HUES48 (cell line): ENCODE results near the gene SPEM1.
"Not testable (repeated sequence)": the region's sequence is repeated elsewhere in the genome, so short reads cannot be mapped to it uniquely, and the experiment has no call there.

Experiments used
- H3K27ac ChIP-seq: one replicate; pipeline ENCODE4 v1.7.0; 2013; ENCODE audit warnings: low read depth, low read length, inconsistent platforms
- H3K27me3 ChIP-seq: 2 replicates; pipeline ENCODE4 v1.6.1; 2013; ENCODE audit warnings: mild to moderate bottlenecking, low read length; ENCODE audit not compliant: control insufficient read depth, insufficient read depth
- H3K36me3 ChIP-seq: 2 replicates; pipeline ENCODE4 v1.6.1; 2013; ENCODE audit warnings: low read length; ENCODE audit not compliant: control insufficient read depth, insufficient read depth
- H3K4me1 ChIP-seq: 2 replicates; pipeline ENCODE4 v1.6.1; 2013; ENCODE audit warnings: mild to moderate bottlenecking, low read length; ENCODE audit not compliant: control insufficient read depth, insufficient read depth
- H3K4me3 ChIP-seq: 2 replicates; pipeline ENCODE4 v1.5.1; 2013; ENCODE audit warnings: mild to moderate bottlenecking, low read depth, low read length
- H3K9ac ChIP-seq: 2 replicates; pipeline ENCODE4 v1.6.1; 2013; ENCODE audit warnings: mild to moderate bottlenecking, low read depth, low read length, moderate library complexity
- H3K9me3 ChIP-seq: 2 replicates; pipeline ENCODE4 v1.6.1; 2013; ENCODE audit warnings: low read length; ENCODE audit not compliant: control insufficient read depth, insufficient read depth

Gene SPEM1

GRCh38 chr17:7465597-7466275, 45.6 kb downstream of the SPEM1 start:
- Histone ChIP-seq H3K9ac (no peak overlapping the region), H3K27me3 (no peaks in the 10 kb centered on the region), H3K36me3 (peaks cover 14% of the 10 kb centered on the region), H3K9me3 (no peaks in the 10 kb centered on the region), H3K4me3 (no peak overlapping the region), H3K27ac (no peak overlapping the region), H3K4me1 (peaks cover 9% of the 10 kb centered on the region; the same call in 1 of the 2 replicates)

DNA sequence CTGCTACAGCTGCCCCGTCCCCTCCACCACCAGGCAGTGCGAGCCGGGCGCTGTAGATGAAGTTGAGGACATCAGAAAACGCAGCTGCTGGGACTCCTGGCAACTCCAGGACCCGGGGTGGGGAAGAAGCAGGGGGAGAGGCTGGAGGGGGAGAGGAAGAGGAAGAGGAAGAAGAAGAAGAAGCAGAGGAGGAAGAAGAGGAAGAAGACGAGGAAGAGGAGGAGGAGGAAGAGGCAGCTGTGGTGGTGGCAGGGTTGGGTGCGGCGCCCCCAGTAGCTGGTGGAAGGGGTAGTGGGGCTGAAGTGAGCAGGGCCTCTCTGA, 46.2 kb downstream of the SPEM1 start:
- Histone ChIP-seq H3K4me1 (peaks cover 6% of the 10 kb centered on the region; the same call in 1 of the 2 replicates), H3K4me3 (no peak overlapping the region), H3K27ac (no peak overlapping the region), H3K27me3 (no peaks in the 10 kb centered on the region), H3K36me3 (peaks cover 14% of the 10 kb centered on the region), H3K9me3 (no peaks in the 10 kb centered on the region), H3K9ac (no peak overlapping the region)

DNA sequence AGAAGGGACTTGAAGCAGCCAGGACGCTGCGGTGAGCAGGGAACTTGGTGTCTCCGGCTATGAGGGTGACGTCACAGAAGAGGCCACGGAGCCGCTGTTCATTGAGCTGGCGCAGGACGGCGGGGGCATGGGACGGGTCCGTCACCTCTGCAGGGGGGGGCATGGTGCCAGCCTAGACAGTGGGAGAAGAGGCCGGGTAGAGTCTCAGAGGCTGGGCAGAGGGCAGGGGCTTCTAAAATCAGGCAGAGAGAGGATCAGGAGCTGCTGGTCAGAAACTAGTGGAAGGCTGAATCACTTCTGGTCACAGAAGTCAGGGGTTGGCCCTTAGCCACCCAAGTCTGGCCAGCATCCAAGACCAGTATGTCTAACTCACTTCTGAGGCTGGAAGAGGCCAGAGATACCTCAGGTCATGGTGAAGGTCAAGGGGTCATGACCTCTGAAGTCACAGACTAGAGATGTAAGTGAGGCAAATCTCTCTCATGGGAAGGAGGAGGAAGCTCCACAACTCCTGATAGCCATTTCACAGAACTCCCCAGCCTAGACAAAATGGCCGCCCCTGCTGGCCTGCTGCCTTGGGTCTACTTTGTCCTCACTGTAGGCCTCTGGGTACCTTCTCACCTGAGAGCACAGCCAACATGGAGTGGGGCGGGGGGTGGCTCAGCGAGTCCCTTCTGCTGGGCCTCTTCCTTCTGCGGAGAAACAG, 46.7 kb downstream of the SPEM1 start:
- Histone ChIP-seq H3K9me3 (no peaks in the 10 kb centered on the region), H3K4me1 (0 out of 2 replicates have a peak, but pooled peaks cover under 1% of the 10 kb centered on the region), H3K27me3 (no peaks in the 10 kb centered on the region), H3K27ac (no peak overlapping the region), H3K9ac (no peak overlapping the region), H3K4me3 (no peak overlapping the region), H3K36me3 (peaks cover 14% of the 10 kb centered on the region)

DNA sequence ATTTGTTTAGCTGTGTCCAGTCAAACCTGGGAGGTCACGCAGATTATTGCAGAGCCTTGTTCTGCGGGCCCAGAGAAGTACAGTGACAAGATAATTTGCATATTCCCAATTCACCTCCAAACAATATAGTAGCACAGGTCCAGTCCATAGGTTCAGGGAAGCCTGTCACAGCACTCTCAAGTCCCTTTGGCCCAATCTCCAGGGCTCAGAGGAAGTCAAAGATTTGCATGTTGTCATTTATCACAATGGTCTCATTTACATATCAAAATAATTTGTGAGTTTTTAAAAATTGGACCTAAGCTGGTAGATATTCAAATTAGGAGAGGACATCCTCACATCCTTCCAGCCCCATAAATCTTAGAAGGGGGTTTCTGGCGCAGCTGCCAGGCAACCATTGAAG, 47.4 kb downstream of the SPEM1 start:
- no peak overlapping the region for H3K27ac ChIP-seq
- H3K36me3 ChIP-seq = peaks cover 14% of the 10 kb centered on the region
- no peaks in the 10 kb centered on the region for H3K27me3 ChIP-seq
- no peaks in the 10 kb centered on the region for H3K9me3 ChIP-seq
- H3K4me1 ChIP-seq = no peaks in the 10 kb centered on the region
- no peak overlapping the region for H3K9ac ChIP-seq
- no peak overlapping the region for H3K4me3 ChIP-seq

DNA sequence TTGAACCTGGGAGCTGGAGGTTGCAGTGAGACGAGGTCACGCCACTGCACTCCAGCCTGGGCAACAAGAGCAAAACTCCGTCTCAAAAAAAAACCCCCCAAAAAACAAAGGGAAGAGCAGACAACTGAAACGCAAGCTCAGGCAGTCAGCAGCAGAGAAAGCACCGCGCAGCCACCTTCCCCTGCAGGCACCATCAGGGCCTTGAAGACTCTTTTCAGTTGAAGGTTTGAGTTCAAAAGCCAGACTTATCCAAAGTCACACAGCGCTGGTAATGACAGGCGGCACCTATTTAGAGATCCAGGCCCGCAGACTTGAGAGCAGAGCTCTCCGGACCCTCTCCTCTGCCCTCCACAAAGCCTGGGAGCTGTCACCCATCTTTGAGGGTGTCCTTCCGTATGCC, 48.2 kb downstream of the SPEM1 start:
- Histone ChIP-seq H3K9me3 (no peaks in the 10 kb centered on the region), H3K36me3 (peaks cover 12% of the 10 kb centered on the region; the same call in 1 of the 2 replicates), H3K9ac (no peak overlapping the region), H3K27me3 (no peaks in the 10 kb centered on the region), H3K4me3 (no peak overlapping the region), H3K4me1 (no peaks in the 10 kb centered on the region), H3K27ac (no peak overlapping the region)

- Histone ChIP-seq H3K9ac (no peak overlapping the region), H3K36me3 (peaks cover 6% of the 10 kb centered on the region; the same call in 1 of the 2 replicates), H3K4me1 (no peaks in the 10 kb centered on the region), H3K4me3 (no peak overlapping the region), H3K27me3 (no peaks in the 10 kb centered on the region), H3K27ac (no peak overlapping the region), H3K9me3 (no peaks in the 10 kb centered on the region)
Observed at GRCh38 chr17:7468804-7469389, 48.8 kb downstream of the SPEM1 start.

- not testable (repeated sequence) for H3K9ac ChIP-seq, H3K4me3 ChIP-seq, H3K36me3 ChIP-seq, H3K9me3 ChIP-seq, H3K27ac ChIP-seq, H3K4me1 ChIP-seq, H3K27me3 ChIP-seq
Observed at GRCh38 chr17:7469843-7470242, 49.7 kb downstream of the SPEM1 start.

DNA sequence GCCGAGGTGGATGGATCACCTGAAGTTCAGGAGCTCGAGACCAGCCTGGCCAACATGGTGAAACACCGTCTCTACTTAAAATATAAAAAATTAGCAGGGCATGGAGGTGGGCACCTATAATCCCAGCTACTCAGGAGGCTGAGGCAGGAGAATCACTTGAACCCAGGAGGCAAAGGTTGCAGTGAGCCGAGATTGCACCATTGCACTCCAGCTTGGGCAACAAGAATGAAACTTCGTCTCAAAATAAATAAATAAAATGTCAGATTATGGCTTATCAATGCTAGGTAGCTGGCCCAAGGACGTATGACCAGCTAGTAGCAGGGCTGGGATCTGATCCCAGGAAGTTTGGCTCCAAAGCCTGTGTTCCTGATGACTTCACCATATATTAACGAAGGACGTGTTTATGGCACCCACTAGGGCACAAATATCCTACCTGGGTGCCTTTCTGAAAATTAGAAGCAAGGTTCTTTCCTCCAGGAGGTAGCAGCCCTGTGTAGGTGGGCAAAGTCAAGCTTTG, 50.4 kb downstream of the SPEM1 start:
- not testable (repeated sequence) for H3K36me3 ChIP-seq, H3K27ac ChIP-seq, H3K4me1 ChIP-seq, H3K9ac ChIP-seq, H3K4me3 ChIP-seq, H3K9me3 ChIP-seq, H3K27me3 ChIP-seq
